Large intestine (tissue), 3 donors: ENCODE results near the gene QSOX2. TPM values are rescaled to one million over a fixed set of nuclear protein-coding genes. Genes with fewer than 3 reads are reported as not detected.

Experiments
- DNase-seq, 2 donors: peaks; one replicate each; pipeline versions ENCODE4 v3.0.0 to v3.0.0-alpha.2; 2013
- H3K27ac ChIP-seq: one replicate; pipeline ENCODE4 v1.5.1; 2013; ENCODE audit warnings: low read length
- H3K27me3 ChIP-seq: 2 replicates; pipeline ENCODE4 v1.6.1; 2013; ENCODE audit warnings: low read length; ENCODE audit not compliant: control insufficient read depth, insufficient read depth
- H3K36me3 ChIP-seq: 2 replicates; pipeline ENCODE4 v1.6.1; 2013; ENCODE audit warnings: low read length; ENCODE audit not compliant: control insufficient read depth, insufficient read depth
- H3K4me1 ChIP-seq: one replicate; pipeline ENCODE4 v1.6.1; 2013; ENCODE audit warnings: low read length; ENCODE audit not compliant: control insufficient read depth, insufficient read depth
- H3K4me3 ChIP-seq: one replicate; pipeline ENCODE4 v1.5.1; 2013; ENCODE audit warnings: low read length
- H3K9me3 ChIP-seq: one replicate; pipeline ENCODE4 v1.6.1; 2013; ENCODE audit warnings: mild to moderate bottlenecking, low read depth, low read length, moderate library complexity; ENCODE audit not compliant: control insufficient read depth
- WGBS: methylation state at CpG from one replicate; pipeline ENCODE4 v1.1.5; 2013; ENCODE audit warnings: low lambda C conversion rate; ENCODE audit not compliant: insufficient coverage; 5-methylcytosine and 5-hydroxymethylcytosine counted together
- polyA plus RNA-seq: library from polyadenylated mRNA; unstranded; fragments of 120-200 nt; gene quantifications from one replicate; pipeline ENCODE4 v1.2.1, GENCODE V29; 2013

Gene QSOX2
- polyA plus RNA-seq, 1 donor, result 11.9 TPM

GRCh38 chr9:136226680-136227407 lies 18.8 kb downstream of the QSOX2 start:
- peaks cover 27% of the 10 kb centered on the region for H3K36me3 ChIP-seq

GRCh38 chr9:136225748-136226679 lies 19.6 kb downstream of the QSOX2 start:
- 100% methylated on average over 1 of the region's 30 CpGs for WGBS
- DNase-seq, result peak; percentile 29 to 48

More at GRCh38 chr9:136226680-136227407, 18.8 kb downstream of the QSOX2 start:
- Histone ChIP-seq H3K27ac (no peak overlapping the region), H3K27me3 (no peaks in the 10 kb centered on the region), H3K4me3 (no peak overlapping the region), H3K4me1 (no peaks in the 10 kb centered on the region), H3K9me3 (no peaks in the 10 kb centered on the region)
- 100% methylated on average over 1 of the region's 30 CpGs for WGBS
- no peak for DNase-seq

GRCh38 chr9:136225366-136225747 lies 20.3 kb downstream of the QSOX2 start:
- Histone ChIP-seq H3K9me3 (no peaks in the 10 kb centered on the region), H3K27me3 (no peaks in the 10 kb centered on the region), H3K27ac (no peak overlapping the region), H3K36me3 (peaks cover 32% of the 10 kb centered on the region), H3K4me1 (no peaks in the 10 kb centered on the region), H3K4me3 (no peak overlapping the region)
- WGBS, result 98% methylated on average over 8 of the region's 19 CpGs
- no peak for DNase-seq

More at GRCh38 chr9:136225748-136226679, 19.6 kb downstream of the QSOX2 start:
- Histone ChIP-seq H3K4me3 (no peak overlapping the region), H3K4me1 (no peaks in the 10 kb centered on the region), H3K27me3 (no peaks in the 10 kb centered on the region), H3K9me3 (no peaks in the 10 kb centered on the region), H3K36me3 (peaks cover 31% of the 10 kb centered on the region), H3K27ac (no peak overlapping the region)

- peaks cover 36% of the 10 kb centered on the region for H3K36me3 ChIP-seq
- DNase-seq, result no peak
- no peak overlapping the region for H3K27ac ChIP-seq
These were observed 21.6 kb downstream of the QSOX2 start for GRCh38 chr9:136223871-136224640.

GRCh38 chr9:136222906-136223285 lies 22.7 kb downstream of the QSOX2 start:
- Histone ChIP-seq H3K27ac (no peak overlapping the region), H3K27me3 (no peaks in the 10 kb centered on the region), H3K4me1 (no peaks in the 10 kb centered on the region), H3K4me3 (no peak overlapping the region), H3K9me3 (no peaks in the 10 kb centered on the region), H3K36me3 (peaks cover 44% of the 10 kb centered on the region)
- DNase-seq, result no peak
- no CpG with 5 or more reads among the region's 13 CpGs for WGBS

More at GRCh38 chr9:136223871-136224640, 21.6 kb downstream of the QSOX2 start:
- H3K9me3 ChIP-seq, result no peaks in the 10 kb centered on the region
- H3K4me1 ChIP-seq, result no peaks in the 10 kb centered on the region
- no peak overlapping the region for H3K4me3 ChIP-seq
- 82% methylated on average over 3 of the region's 30 CpGs for WGBS
- no peaks in the 10 kb centered on the region for H3K27me3 ChIP-seq

- H3K4me3 ChIP-seq, result no peak overlapping the region
- WGBS, result no CpG with 5 or more reads among the region's 38 CpGs
- no peaks in the 10 kb centered on the region for H3K27me3 ChIP-seq
- no peaks in the 10 kb centered on the region for H3K9me3 ChIP-seq
- H3K36me3 ChIP-seq, result peaks cover 44% of the 10 kb centered on the region
- no peaks in the 10 kb centered on the region for H3K4me1 ChIP-seq
- no peak overlapping the region for H3K27ac ChIP-seq
- no peak for DNase-seq
These were observed 23.3 kb downstream of the QSOX2 start for GRCh38 chr9:136222166-136222905.

- H3K4me3 ChIP-seq, result no peak overlapping the region
- DNase-seq, result no peak
- no peak overlapping the region for H3K27ac ChIP-seq
- H3K4me1 ChIP-seq, result no peaks in the 10 kb centered on the region
- 100% methylated on average over 1 of the region's 15 CpGs for WGBS
- H3K36me3 ChIP-seq, result peaks cover 56% of the 10 kb centered on the region
- H3K27me3 ChIP-seq, result no peaks in the 10 kb centered on the region
- H3K9me3 ChIP-seq, result no peaks in the 10 kb centered on the region
These were observed 25.4 kb downstream of the QSOX2 start for GRCh38 chr9:136220017-136220729.

GRCh38 chr9:136219276-136219675 lies 26.3 kb downstream of the QSOX2 start:
- no peak overlapping the region for H3K4me3 ChIP-seq
- DNase-seq, result no peak
- no peak overlapping the region for H3K27ac ChIP-seq
- peaks cover 2% of the 10 kb centered on the region for H3K9me3 ChIP-seq
- H3K27me3 ChIP-seq, result no peaks in the 10 kb centered on the region
- no CpG with 5 or more reads among the region's 13 CpGs for WGBS
- peaks cover 62% of the 10 kb centered on the region for H3K36me3 ChIP-seq
- no peaks in the 10 kb centered on the region for H3K4me1 ChIP-seq

GRCh38 chr9:136218673-136219072 lies 26.9 kb downstream of the QSOX2 start:
- no CpG with 5 or more reads among the region's 15 CpGs for WGBS
- no peak for DNase-seq
- Histone ChIP-seq H3K27me3 (no peaks in the 10 kb centered on the region), H3K36me3 (peaks cover 62% of the 10 kb centered on the region), H3K4me1 (no peaks in the 10 kb centered on the region), H3K9me3 (peaks cover 5% of the 10 kb centered on the region), H3K27ac (no peak overlapping the region), H3K4me3 (no peak overlapping the region)
